SK-N-MC (cell line): ENCODE data around the gene TNRC6A.

Experiments
- EZH2 ChIP-seq: fragments of 200-600 bp; sonication (generic); IDR thresholded peaks from one replicate; pipeline ENCODE4 v1.6.1; 2017; ENCODE audit warnings: antibody characterized with exemption
- POLR2AphosphoS5 ChIP-seq: IDR thresholded peaks from 2 replicates; pipeline ENCODE4 v1.6.1; 2012; ENCODE audit warnings: mild to moderate bottlenecking, low read depth, low read length, borderline replicate concordance

DNA sequence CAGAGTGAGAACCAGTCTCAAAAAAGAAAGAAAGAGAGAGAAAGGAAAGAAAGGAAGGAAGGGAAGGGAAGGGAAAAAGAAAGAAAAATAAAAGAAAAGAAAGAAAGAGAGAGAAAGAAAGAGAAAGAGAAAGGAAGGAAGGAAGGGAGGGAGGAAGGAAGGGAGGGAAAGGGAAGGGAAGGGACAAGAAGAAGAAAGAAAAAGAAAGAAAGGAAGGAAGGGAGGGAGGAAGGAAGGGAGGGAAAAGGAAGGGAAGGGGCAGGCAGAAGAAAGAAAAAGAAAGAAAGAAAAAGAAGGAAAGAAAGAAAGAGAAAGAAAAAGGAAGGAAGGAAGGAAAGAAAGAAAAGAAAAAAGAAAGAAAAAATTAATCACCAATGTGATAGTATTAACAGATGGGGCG, 132.0 kb downstream of the TNRC6A start:
- TF ChIP-seq EZH2 (no peak), POLR2AphosphoS5 (no peak)
